HuH-7.5 (cell line): ENCODE results near the gene FAM25C.
"Not testable (repeated sequence)": the region's sequence is repeated elsewhere in the genome, so short reads cannot be mapped to it uniquely, and the experiment has no call there.

ENCODE experiments used
- DNase-seq: peaks from one replicate; pipeline ENCODE4 v3.0.0; 2011; ENCODE audit warnings: low spot score

Gene FAM25C

DNA sequence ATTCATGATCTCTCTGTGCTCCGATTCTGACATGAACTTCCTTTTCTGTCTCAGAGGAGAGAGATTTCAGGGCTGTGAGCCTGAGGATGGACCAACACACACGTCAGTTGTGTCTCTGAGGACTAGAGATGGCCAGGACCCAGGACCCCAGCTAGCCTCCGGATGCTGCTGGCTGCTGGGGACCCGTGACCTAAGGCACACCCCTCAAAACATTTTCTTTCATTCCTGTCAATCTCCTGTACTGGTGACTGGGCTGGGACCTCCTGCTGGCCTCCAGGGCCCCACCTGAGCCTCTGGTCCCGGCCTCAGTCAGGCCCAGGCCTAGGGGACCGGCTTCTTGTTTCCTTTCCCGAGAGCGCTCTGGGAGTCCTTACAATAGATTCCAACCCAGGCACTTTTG, 42.4 kb downstream of the FAM25C start:
- not testable (repeated sequence) for DNase-seq

DNA sequence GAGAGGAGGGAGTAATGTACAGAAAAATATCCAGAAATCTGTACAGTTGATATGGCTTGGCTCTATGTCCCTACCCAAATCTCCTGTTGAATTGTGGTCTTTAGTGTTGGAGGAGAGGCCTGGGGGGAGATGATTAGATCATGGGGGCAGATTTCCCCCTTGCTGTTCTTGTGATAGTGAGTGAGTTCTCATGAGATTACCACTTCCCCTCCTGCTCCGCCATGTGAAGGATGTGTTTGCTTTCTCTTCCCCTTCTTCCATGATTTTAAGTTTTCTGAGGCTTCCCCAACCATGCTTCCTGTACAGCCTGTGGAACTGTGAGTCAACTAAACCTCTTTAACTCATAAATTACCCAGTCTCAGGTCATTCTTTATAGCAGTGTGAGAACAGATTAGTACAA, 52.2 kb downstream of the FAM25C start:
- DNase-seq = not testable (repeated sequence)
